AG09309 (cell line): Measurements from ENCODE around the gene SLC30A10.

Experiments used
- DNase-seq: peaks from one replicate; pipeline ENCODE4 v3.0.0-alpha.2; 2010; ENCODE audit warnings: low read depth
- H3K4me3 ChIP-seq: 2 replicates; pipeline ENCODE4 v1.5.1; 2011; ENCODE audit warnings: mild to moderate bottlenecking, low read depth, low read length, moderate library complexity; ENCODE audit not compliant: control insufficient read depth
- CTCF ChIP-seq: IDR thresholded peaks from 2 replicates; pipeline ENCODE4 v1.5.1; 2011; ENCODE audit warnings: mild to moderate bottlenecking, low read depth, low read length, inconsistent platforms; ENCODE audit not compliant: insufficient read depth, control insufficient read depth; ENCODE audit errors: missing control alignments

SLC30A10 gene

DNA sequence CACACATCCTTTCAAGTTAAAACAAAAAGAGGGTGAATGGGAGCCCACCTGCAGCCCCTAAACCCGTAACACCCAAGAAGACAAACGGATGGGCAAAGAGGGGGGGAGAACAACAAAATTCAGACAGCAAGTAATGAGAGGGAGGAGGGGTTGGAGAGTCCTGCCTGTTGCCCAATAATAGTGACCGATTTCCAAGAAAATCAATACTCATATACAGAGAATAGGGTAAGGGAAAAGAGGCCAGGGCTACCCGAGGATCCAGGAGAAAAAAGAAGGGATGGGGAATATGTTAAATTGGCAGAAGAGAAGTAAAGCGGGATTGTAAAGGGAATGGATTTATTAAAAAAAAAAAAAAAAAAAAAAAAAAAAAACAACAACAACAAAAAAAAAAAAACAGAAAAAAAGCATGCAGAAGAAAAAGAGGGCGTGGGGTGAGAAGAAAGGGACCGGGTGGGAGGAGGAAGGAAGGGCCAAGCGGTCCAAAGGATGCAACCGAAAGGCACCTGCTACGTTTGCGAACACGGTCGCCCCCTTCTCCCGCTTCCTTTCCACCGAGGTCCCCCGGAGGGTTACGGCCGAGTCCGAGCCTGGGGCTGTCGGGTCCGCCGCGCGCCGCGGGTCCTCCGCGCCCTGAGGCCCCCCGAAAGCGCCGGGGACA, 930 bp downstream of the SLC30A10 start:
- no peak overlapping the region for H3K4me3 ChIP-seq
- DNase-seq: no peak
- TF ChIP-seq CTCF: no peak

- no peak for DNase-seq
- no peak for TF ChIP-seq CTCF
Measured at GRCh38 chr1:219926363-219926998, 1.9 kb downstream of the SLC30A10 start.

DNA sequence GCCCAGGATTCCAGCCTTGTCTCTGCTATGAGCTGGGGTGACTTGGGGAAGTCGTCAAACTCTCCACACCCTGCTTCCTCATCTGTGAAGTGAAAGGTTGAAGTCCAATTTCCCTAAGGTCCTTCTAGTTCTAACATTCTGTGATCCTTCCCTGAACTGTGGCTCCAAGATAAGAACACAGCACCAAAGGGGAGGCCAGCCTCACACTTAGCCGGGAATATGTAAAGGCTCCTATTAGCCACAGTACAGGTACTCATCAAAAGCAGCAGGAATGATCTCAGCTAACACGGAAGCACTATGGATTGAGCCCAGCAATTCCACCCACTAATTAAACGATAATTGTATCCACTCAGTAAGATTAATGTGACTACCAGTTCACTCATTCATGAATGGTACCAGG, 4.0 kb downstream of the SLC30A10 start:
- no peak overlapping the region for H3K4me3 ChIP-seq
- no peak for DNase-seq
- TF ChIP-seq CTCF: no peak

More at GRCh38 chr1:219926363-219926998, 1.9 kb downstream of the SLC30A10 start:
- no peak overlapping the region for H3K4me3 ChIP-seq

GRCh38 chr1:219917851-219918466, 10.4 kb downstream of the SLC30A10 start:
- no peak overlapping the region for H3K4me3 ChIP-seq
- DNase-seq: no peak
- no peak for TF ChIP-seq CTCF

GRCh38 chr1:219917281-219917680, 11.1 kb downstream of the SLC30A10 start:
- no peak for DNase-seq
- H3K4me3 ChIP-seq: no peak overlapping the region
- TF ChIP-seq CTCF: no peak

- no peak for DNase-seq
- no peak for TF ChIP-seq CTCF
- H3K4me3 ChIP-seq: no peak overlapping the region
Measured at GRCh38 chr1:219916257-219916656, 12.1 kb downstream of the SLC30A10 start.
